Activated CD4-positive, alpha-beta T cell treated with anti-CD3 and anti-CD28 coated beads for 36 hours (primary cell): ENCODE results near the gene BAD. TPM values are rescaled to one million over a fixed set of nuclear protein-coding genes. Genes with fewer than 3 reads are reported as not detected.

ENCODE experiments used
- ATAC-seq: fragments of 200-7000 bp; cut with Tn5 transposase; one replicate; pipeline ENCODE4 v1.10.0; 2021; ENCODE audit warnings: mild to moderate bottlenecking, moderate library complexity
- CTCF ChIA-PET: fragments of 350-600 bp; sonication (Branson Sonifier 250); formaldehyde crosslinking; loops from one replicate; lab custom pipeline; 2021; ENCODE audit warnings: antibody characterized with exemption; lab: Charles Lee
- POLR2A ChIA-PET: fragments of 350-600 bp; sonication (Branson Sonifier 250); formaldehyde crosslinking; loops from one replicate; lab custom pipeline; 2021; ENCODE audit warnings: antibody characterized with exemption, inconsistent platforms; lab: Charles Lee
- DNase-seq: peaks from one replicate; pipeline ENCODE4 v3.0.0-alpha.2; 2020
- H3K27ac Mint-ChIP-seq: one replicate; pipeline ENCODE4 v1.8.0; 2021; ENCODE audit warnings: mixed read lengths
- H3K27me3 Mint-ChIP-seq: one replicate; pipeline ENCODE4 v1.8.0; 2021; ENCODE audit warnings: mixed read lengths
- H3K36me3 Mint-ChIP-seq: one replicate; pipeline ENCODE4 v1.8.0; 2021; ENCODE audit warnings: low read depth, mixed read lengths
- H3K4me1 Mint-ChIP-seq: one replicate; pipeline ENCODE4 v1.8.0; 2021; ENCODE audit warnings: mixed read lengths
- H3K4me3 Mint-ChIP-seq: one replicate; pipeline ENCODE4 v1.8.0; 2021; ENCODE audit warnings: mild to moderate bottlenecking, moderate library complexity, mixed read lengths
- H3K9me3 Mint-ChIP-seq: one replicate; pipeline ENCODE4 v1.8.0; 2021; ENCODE audit warnings: low read depth, mixed read lengths
- intact Hi-C, 2 experiments: fragments of 100-400 bp; cut with DNase I in 1 of 2; cut with micrococcal nuclease in 1 of 2; formaldehyde crosslinking; loops; one replicate each; pipeline versions ENCODE4 v1.14.2 to v1.15.1; 2022 to 2024; cut with DNase I, micrococcal nuclease
- total RNA-seq, 2 experiments: library from RNA; stranded (reverse); gene quantifications; one replicate each; pipeline ENCODE4 v1.2.3, GENCODE V29; 2021

The BAD gene
- total RNA-seq, 2 experiments from 2014 or later: 21.3 to 22.9 TPM

GRCh38 chr11:64304316-64305072 is 20.0 kb upstream of the BAD start:
- Mint-ChIP-seq H3K4me3 (peak overlapping the region; percentile 100), H3K36me3 (peaks cover 13% of the 10 kb centered on the region), H3K4me1 (peaks cover 34% of the 10 kb centered on the region), H3K27ac (peak overlapping the region; percentile 95), H3K27me3 (peaks cover 14% of the 10 kb centered on the region), H3K9me3 (no peaks in the 10 kb centered on the region)
- intact Hi-C loops: loop anchor here (1.0 to 10.0 kb wide), 22 partner anchors 13 to 1420 kb away; partner anchors contain the start of genes CCDC88B (in 2 of the 2), FKBP2 (in 2 of the 2), GPR137 (in 2 of the 2) and TRMT112 (in 2 of the 2)
- POLR2A ChIA-PET: interaction anchor here (1.0 to 2.2 kb wide), 7 partner anchors 13 to 100 kb away, joined by 3 to 13 read pairs (median 9); partner anchors contain the start of genes DNAJC4, FERMT3, FKBP2 and PRDX5
- DNase-seq: peak; percentile 99
- CTCF ChIA-PET: interaction anchor here (0.5 to 5.4 kb wide), 34 partner anchors 8 to 536 kb away, joined by 3 to 111 read pairs (median 4); partner anchors contain the start of genes BAD, FERMT3, FKBP2 and GPR137
- peak; percentile 49 for ATAC-seq

- Mint-ChIP-seq H3K4me1 (peaks cover 32% of the 10 kb centered on the region), H3K9me3 (no peaks in the 10 kb centered on the region), H3K4me3 (peak overlapping the region; percentile 100), H3K36me3 (peaks cover 13% of the 10 kb centered on the region), H3K27ac (peak overlapping the region; percentile 95), H3K27me3 (peaks cover 18% of the 10 kb centered on the region)
- intact Hi-C loops: loop anchor here (1.0 to 10.0 kb wide), 5 partner anchors 53 to 1419 kb away; partner anchors contain the start of genes OTUB1 (in 1 of the 2), PLCB3 (in 1 of the 2), SLC3A2 (in 1 of the 2) and ZFTA (in 1 of the 2)
- ChIA-PET POLR2A (interaction anchor here (1.0 to 2.2 kb wide), 7 partner anchors 14 to 100 kb away, joined by 3 to 13 read pairs (median 9); partner anchors contain the start of genes DNAJC4, FERMT3, FKBP2 and PRDX5), CTCF (interaction anchor here (0.5 to 5.4 kb wide), 24 partner anchors 9 to 475 kb away, joined by 3 to 111 read pairs (median 5); partner anchors contain the start of genes BAD, FERMT3, FKBP2 and GPR137)
- no peak for ATAC-seq
- no peak for DNase-seq
Measured at GRCh38 chr11:64304032-64304315, 19.5 kb upstream of the BAD start.

- peaks cover 13% of the 10 kb centered on the region for H3K36me3 Mint-ChIP-seq
- no peak overlapping the region for H3K27ac Mint-ChIP-seq
- DNase-seq: no peak
- peak overlapping the region; percentile 100 for H3K4me3 Mint-ChIP-seq
- peaks cover 20% of the 10 kb centered on the region for H3K27me3 Mint-ChIP-seq
- intact Hi-C loops: loop anchor here (1.0 to 10.0 kb wide), 5 partner anchors 52 to 1419 kb away; partner anchors contain the start of genes OTUB1 (in 1 of the 2), PLCB3 (in 1 of the 2), SLC3A2 (in 1 of the 2) and ZFTA (in 1 of the 2)
- H3K4me1 Mint-ChIP-seq: peaks cover 32% of the 10 kb centered on the region
- POLR2A ChIA-PET: interaction anchor here (1.0 to 2.2 kb wide), 7 partner anchors 15 to 99 kb away, joined by 3 to 13 read pairs (median 9); partner anchors contain the start of genes DNAJC4, FERMT3, FKBP2 and PRDX5
- CTCF ChIA-PET: interaction anchor here (0.6 to 5.4 kb wide), 25 partner anchors 8 to 146 kb away, joined by 3 to 111 read pairs (median 5); partner anchors contain the start of genes BAD, FERMT3, FKBP2 and GPR137
- H3K9me3 Mint-ChIP-seq: no peaks in the 10 kb centered on the region
- no peak for ATAC-seq
Measured at GRCh38 chr11:64303109-64304031, 18.9 kb upstream of the BAD start.

- Mint-ChIP-seq H3K9me3 (no peaks in the 10 kb centered on the region), H3K4me3 (peak within 1 kb of the TSS; percentile 56), H3K36me3 (no peaks in the 10 kb centered on the region), H3K4me1 (peaks cover 23% of the 10 kb centered on the region), H3K27ac (no peak within 1 kb of the TSS), H3K27me3 (peaks cover 50% of the 10 kb centered on the region)
- ChIA-PET POLR2A (no interaction called here), CTCF (interaction anchor here (0.7 to 5.4 kb wide), 19 partner anchors 7 to 96 kb away, joined by 3 to 111 read pairs (median 5); partner anchors contain the start of genes BAD, FERMT3, GPR137 and KCNK4)
- ATAC-seq (no peak), DNase-seq (peak; percentile 37)
- intact Hi-C loops: loop anchor here (1.0 to 10.0 kb wide), 4 partner anchors 300 to 1415 kb away; partner anchors contain the start of genes OTUB1 (in 1 of the 2), SLC3A2 (in 1 of the 2) and ZFTA (in 1 of the 2)
Measured at GRCh38 chr11:64299847-64300648, 15.6 kb upstream of the BAD start, which contains the start of gene CATSPERZ. CATSPERZ (plus strand) TSS chr11:64300358; CDS start chr11:64300411, 53 bp downstream.

- ATAC-seq (no peak), DNase-seq (no peak)
- intact Hi-C loops: no loop called here
- no peak overlapping the region for H3K27ac Mint-ChIP-seq
- H3K4me1 Mint-ChIP-seq: peaks cover 22% of the 10 kb centered on the region
- peaks cover 54% of the 10 kb centered on the region for H3K27me3 Mint-ChIP-seq
- POLR2A ChIA-PET: interaction anchor here (0.6 kb wide), 1 partner anchor 1173 kb away, joined by 7 read pairs; no protein-coding TSS in a partner anchor
- no peaks in the 10 kb centered on the region for H3K36me3 Mint-ChIP-seq
- H3K9me3 Mint-ChIP-seq: no peaks in the 10 kb centered on the region
- CTCF ChIA-PET: interaction anchor here (1.3 kb wide), 1 partner anchor 95 kb away, joined by 7 read pairs; no protein-coding TSS in a partner anchor
- no peak overlapping the region for H3K4me3 Mint-ChIP-seq
Measured at GRCh38 chr11:64298966-64299846, 14.7 kb upstream of the BAD start.

- intact Hi-C loops: no loop called here
- CTCF ChIA-PET: interaction anchor here (0.6 to 0.7 kb wide), 2 partner anchors 34 to 110 kb away, joined by 3 to 4 read pairs; no protein-coding TSS in a partner anchor
Measured at GRCh38 chr11:64297699-64298358, 13.4 kb upstream of the BAD start.

GRCh38 chr11:64296830-64297698 is 12.6 kb upstream of the BAD start:
- ChIA-PET CTCF (interaction anchor here (0.7 to 1.2 kb wide), 2 partner anchors 8 to 35 kb away, joined by 4 to 5 read pairs; partner anchors contain the start of gene ESRRA), POLR2A (no interaction called here)
- H3K9me3 Mint-ChIP-seq: no peaks in the 10 kb centered on the region
- no peak for ATAC-seq
- H3K4me1 Mint-ChIP-seq: peaks cover 18% of the 10 kb centered on the region
- H3K4me3 Mint-ChIP-seq: no peak overlapping the region
- no peak overlapping the region for H3K27ac Mint-ChIP-seq
- H3K27me3 Mint-ChIP-seq: peaks cover 67% of the 10 kb centered on the region
- intact Hi-C loops: no loop called here
- no peak for DNase-seq
- no peaks in the 10 kb centered on the region for H3K36me3 Mint-ChIP-seq

More at GRCh38 chr11:64297699-64298358, 13.4 kb upstream of the BAD start:
- Mint-ChIP-seq H3K27me3 (peaks cover 65% of the 10 kb centered on the region), H3K4me1 (peaks cover 18% of the 10 kb centered on the region), H3K36me3 (no peaks in the 10 kb centered on the region), H3K9me3 (no peaks in the 10 kb centered on the region), H3K4me3 (no peak overlapping the region), H3K27ac (no peak overlapping the region)
- POLR2A ChIA-PET: no interaction called here
- DNase-seq (no peak), ATAC-seq (no peak)

- ChIA-PET POLR2A (no interaction called here), CTCF (interaction anchor here (1.2 kb wide), 1 partner anchor 9 kb away, joined by 5 read pairs; the partner anchor contains the start of gene ESRRA)
- Mint-ChIP-seq H3K36me3 (no peaks in the 10 kb centered on the region), H3K27ac (no peak overlapping the region), H3K27me3 (peaks cover 67% of the 10 kb centered on the region), H3K4me3 (no peak overlapping the region), H3K4me1 (peaks cover 18% of the 10 kb centered on the region), H3K9me3 (no peaks in the 10 kb centered on the region)
- intact Hi-C loops: no loop called here
- no peak for ATAC-seq
- no peak for DNase-seq
Measured at GRCh38 chr11:64296236-64296635, 11.8 kb upstream of the BAD start.
